GDM1 (cell line): ENCODE measurements around the gene OSMR.

Source experiments
- DNase-seq: peaks from one replicate; lab custom pipeline; 2025; lab: John Stamatoyannopoulos, UW

Gene OSMR

GRCh38 chr5:38871790-38872551, 26.2 kb downstream of the OSMR start:
- DNase-seq, result no peak

GRCh38 chr5:38872826-38873225, 27.0 kb downstream of the OSMR start:
- no peak for DNase-seq

GRCh38 chr5:38874948-38875456, 29.2 kb downstream of the OSMR start:
- DNase-seq, result no peak

GRCh38 chr5:38878391-38879077, 32.7 kb downstream of the OSMR start:
- DNase-seq, result no peak

- DNase-seq, result no peak
Measured at GRCh38 chr5:38879078-38879460, 33.3 kb downstream of the OSMR start.

GRCh38 chr5:38883842-38884241, 38.0 kb downstream of the OSMR start:
- no peak for DNase-seq

GRCh38 chr5:38885208-38885607, 39.4 kb downstream of the OSMR start:
- DNase-seq, result no peak

- no peak for DNase-seq
Measured at GRCh38 chr5:38888041-38888440, 42.2 kb downstream of the OSMR start.

GRCh38 chr5:38889424-38889823, 43.6 kb downstream of the OSMR start:
- DNase-seq, result no peak

DNA sequence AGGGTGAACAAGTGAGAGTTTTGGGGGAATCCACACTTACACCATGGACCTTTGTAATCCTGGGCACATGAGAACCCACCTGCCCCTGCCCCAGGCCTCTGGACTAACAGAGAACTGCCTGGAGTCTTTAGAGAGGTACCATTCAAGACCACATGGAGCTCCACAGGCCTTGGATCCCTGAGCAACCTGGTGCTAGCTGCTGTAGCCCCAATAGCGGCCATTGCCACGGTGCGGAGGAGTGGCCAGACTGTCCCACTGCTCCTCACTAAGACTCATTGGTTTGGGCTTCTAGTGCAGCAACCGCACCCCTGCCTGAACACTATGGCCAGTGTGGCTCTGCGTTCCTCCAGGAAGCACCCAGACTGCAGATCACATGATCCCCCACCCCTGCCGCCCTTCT, 45.8 kb downstream of the OSMR start:
- DNase-seq, result no peak

DNA sequence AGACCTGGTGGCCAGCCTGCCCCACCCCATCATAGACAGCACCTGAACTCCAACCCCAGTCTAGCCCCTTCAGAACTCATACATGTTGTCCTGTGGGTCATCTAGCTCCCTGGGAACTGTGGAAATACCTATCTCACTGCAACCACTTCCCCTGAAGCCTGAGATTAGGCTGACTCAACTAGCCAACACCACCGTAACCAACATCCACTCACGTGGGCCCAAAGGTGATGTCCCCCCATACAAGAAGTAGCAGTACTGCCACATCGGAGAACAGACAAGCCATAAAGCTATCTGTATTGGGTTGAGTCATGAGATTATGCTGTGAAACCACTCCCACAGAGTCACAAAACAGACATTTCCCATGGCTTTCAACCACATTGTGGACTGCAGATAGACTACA, 46.6 kb downstream of the OSMR start:
- no peak for DNase-seq

GRCh38 chr5:38896760-38897159, 50.9 kb downstream of the OSMR start:
- DNase-seq, result no peak

GRCh38 chr5:38899936-38900335, 54.1 kb downstream of the OSMR start:
- DNase-seq, result no peak

DNA sequence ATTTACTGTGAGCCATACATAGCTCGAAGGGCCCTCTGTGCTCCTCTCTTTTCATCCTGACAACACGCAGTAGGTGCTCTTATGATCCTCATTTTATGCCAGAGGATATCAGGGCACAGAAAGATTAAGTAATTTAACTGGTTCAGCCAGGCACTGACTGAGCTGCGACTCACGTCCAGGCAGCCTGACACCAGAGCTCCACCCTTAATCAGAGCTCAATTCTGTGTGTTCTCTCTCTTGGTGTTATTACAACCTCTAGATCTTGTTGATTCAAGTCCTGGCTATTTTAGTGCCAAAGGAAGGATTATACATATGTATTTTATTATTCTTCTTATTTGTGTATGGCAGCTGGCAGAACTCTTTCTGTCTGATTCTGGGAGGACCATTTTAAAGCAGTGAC, 59.7 kb downstream of the OSMR start:
- no peak for DNase-seq

DNA sequence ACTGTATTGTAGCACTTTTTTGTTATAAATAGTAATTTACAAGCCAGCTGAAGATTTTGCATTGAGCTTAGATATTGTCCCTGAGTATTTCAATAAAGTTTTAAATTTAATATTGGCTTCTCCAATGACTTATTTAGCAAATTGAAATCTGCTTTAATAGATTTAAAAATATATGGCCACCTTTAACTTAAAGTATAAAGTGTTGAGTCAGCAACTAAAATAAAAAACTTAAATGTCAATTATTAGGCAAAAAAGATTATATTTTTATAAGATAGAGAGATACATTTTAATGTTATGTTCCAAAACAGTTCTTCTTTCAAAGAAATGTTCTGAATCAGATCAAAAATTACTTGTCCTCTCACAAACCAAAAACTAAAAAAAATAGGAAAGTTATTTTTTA, 60.7 kb downstream of the OSMR start:
- no peak for DNase-seq

DNA sequence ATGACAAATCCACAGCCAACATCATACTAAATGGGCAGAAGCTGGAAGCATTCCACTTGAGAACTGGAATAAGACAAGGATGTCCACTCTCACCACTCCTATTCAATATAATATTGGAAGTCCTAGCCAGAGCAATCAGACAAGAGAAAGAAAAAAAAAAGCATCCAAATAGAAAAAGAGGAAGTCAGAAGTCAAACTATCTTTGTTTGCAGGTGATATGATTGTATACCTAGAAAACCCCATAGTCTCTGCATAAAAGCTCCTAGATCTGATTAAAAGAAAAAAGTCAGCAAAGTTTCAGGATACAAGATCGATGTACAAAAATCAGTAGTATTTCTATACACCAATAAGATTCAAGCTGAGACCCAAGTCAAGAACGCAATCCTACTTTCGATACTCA, 66.1 kb downstream of the OSMR start:
- DNase-seq, result no peak

DNA sequence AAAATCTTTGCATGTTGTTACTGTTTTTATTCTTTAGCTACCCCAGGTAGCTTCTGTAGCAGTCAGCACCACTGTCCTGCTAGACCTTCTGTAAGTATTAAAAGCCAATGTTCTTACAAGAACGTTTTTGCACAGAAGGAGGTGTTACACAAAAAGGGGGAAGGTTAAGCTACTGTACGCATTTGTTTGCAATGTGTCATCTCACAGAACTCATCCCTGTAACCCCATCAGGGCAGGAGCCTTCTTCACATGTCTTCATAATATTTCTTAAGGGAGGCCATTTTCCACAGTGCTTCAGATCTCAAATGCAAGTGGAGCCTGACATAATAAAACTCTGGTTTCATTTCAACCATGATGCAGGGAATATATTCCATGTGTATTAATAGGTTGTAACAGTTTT, 67.9 kb downstream of the OSMR start:
- DNase-seq, result no peak

GRCh38 chr5:38916802-38917201, 71.0 kb downstream of the OSMR start:
- no peak for DNase-seq

DNA sequence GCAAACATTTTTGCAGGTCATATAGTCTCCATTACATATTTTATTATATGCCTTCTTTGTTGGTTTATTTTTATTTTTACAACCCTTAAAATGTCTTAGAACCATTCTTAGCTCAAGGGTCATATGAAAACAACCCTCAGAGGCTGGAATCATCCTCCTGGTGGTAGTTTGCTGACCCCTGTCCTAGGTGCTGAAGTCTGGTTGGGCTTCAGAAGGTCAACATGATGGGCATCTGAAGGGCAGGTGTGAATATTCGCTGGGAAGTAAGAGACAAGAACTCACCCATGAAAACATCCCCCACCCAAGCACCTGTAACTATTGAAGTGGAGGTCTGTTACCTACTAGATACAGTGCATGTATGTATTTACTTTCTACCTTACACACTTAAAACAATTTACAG, 75.4 kb downstream of the OSMR start:
- DNase-seq, result no peak

DNA sequence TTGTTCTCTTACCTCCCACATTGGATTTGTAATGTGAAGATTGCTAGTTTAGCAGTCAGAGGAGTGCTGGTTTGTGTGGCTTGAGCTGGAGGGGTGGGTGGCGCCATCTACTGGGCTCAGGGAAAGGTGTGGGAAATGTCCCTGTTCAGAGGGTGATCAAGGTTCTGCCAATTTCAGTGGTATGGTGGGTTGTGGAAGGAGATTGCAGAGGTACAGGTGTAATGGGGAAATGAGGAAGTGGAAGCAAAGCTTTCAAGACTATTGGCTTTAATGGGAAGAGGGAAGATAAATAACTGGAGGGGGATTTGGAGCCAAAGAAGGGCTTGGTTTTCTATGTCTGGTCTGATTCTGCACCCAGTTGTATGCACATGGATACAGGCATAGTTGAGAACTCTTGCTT, 76.4 kb downstream of the OSMR start:
- peak; percentile 21 for DNase-seq

GRCh38 chr5:38923661-38924451, 78.0 kb downstream of the OSMR start:
- no peak for DNase-seq

DNA sequence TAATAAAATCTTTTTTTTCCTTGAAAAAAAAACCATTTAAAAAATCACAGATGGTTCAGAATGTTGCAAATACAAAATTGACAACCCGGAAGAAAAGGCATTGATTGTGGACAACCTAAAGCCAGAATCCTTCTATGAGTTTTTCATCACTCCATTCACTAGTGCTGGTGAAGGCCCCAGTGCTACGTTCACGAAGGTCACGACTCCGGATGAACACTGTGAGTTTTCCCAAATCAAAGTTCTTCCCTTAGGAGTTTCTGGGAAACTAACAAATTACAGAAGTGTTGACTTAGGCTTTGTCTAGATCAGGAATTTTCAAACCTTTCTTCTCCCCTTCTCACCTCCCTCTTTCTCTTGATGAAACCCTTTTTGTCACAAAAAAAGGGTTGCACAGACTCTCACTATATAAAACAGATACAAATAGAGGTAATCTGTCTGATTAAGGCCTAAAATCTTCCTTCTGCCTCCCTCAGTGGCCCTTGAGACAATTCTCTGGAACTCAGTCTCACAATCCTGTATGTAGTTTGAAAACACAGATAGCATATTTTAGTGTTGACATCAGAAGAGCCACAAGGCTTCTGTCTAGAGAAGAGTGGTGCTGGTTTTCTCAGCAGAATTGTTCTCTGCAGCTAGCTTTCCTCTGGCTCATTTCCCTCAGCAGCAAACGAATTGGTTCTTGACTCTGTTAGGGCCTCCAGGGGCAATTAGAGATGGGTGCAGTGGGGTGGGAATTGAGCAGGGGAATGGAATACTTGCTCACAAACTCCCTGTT, 79.5 kb downstream of the OSMR start:
- DNase-seq, result no peak
